HG03103 (cell line): Measurements from ENCODE around the gene LAT.

Source experiments
- ATAC-seq: cut with Tn5 transposase; IDR thresholded peaks from one replicate; pipeline ENCODE4 v1.9.1; 2021; ENCODE audit warnings: low read depth; ENCODE audit not compliant: unreplicated experiment

Gene LAT

GRCh38 chr16:29007730-29008593 lies 23.1 kb downstream of the LAT start:
- ATAC-seq: no peak

- no peak for ATAC-seq
Observed at GRCh38 chr16:29009050-29009837, 24.4 kb downstream of the LAT start.

GRCh38 chr16:29009838-29010166 lies 24.9 kb downstream of the LAT start:
- no peak for ATAC-seq

GRCh38 chr16:29011112-29011511 lies 26.3 kb downstream of the LAT start:
- no peak for ATAC-seq

GRCh38 chr16:29011851-29012250 lies 27.0 kb downstream of the LAT start:
- ATAC-seq: no peak

GRCh38 chr16:29012913-29013553 lies 28.2 kb downstream of the LAT start:
- no peak for ATAC-seq

GRCh38 chr16:29014561-29015069 lies 29.8 kb downstream of the LAT start:
- ATAC-seq: no peak

- ATAC-seq: no peak
Observed at GRCh38 chr16:29022196-29022595, 37.3 kb downstream of the LAT start.

GRCh38 chr16:29023279-29024277 lies 38.7 kb downstream of the LAT start:
- ATAC-seq: no peak

GRCh38 chr16:29024278-29024677 lies 39.4 kb downstream of the LAT start:
- ATAC-seq: no peak

GRCh38 chr16:29025218-29025617 lies 40.4 kb downstream of the LAT start:
- no peak for ATAC-seq

- no peak for ATAC-seq
Observed at GRCh38 chr16:29025735-29026134, 40.9 kb downstream of the LAT start.

GRCh38 chr16:29028457-29029167 lies 43.8 kb downstream of the LAT start:
- no peak for ATAC-seq

- ATAC-seq: no peak
Observed at GRCh38 chr16:29029168-29029994, 44.5 kb downstream of the LAT start.

- ATAC-seq: no peak
Observed at GRCh38 chr16:29030086-29030840, 45.4 kb downstream of the LAT start.
